ENCODE measurements around the gene BNC1. TPM values are rescaled to one million over a fixed set of nuclear protein-coding genes. Genes with fewer than 3 reads are reported as not detected.

Gene BNC1
- 11.7 and 22.3 TPM in 2 replicates for total RNA-seq

GRCh38 chr15:83284559-83285283 lies at the start of gene BNC1:
Gene BNC1 (minus strand): TSS chr15:83284664. CDS start chr15:83284628, 36 bp downstream.

GRCh38 chr15:83207660-83208366 lies 76.7 kb downstream of the BNC1 start, which contains the start of gene HDGFL3:
Gene HDGFL3 (minus strand): TSS chr15:83207823. CDS start chr15:83207414, 409 bp downstream.

Other genes with a start within 250 kb of the BNC1 start
- gene BTBD1, start 217.4 kb downstream of the BNC1 start, total RNA-seq: 107 and 110 TPM in 2 replicates
- 22.7 and 40.7 TPM in 2 replicates for gene TM6SF1, start 177.0 kb downstream of the BNC1 start, total RNA-seq
- 75.0 and 97.9 TPM in 2 replicates for gene HDGFL3, start 76.8 kb downstream of the BNC1 start, total RNA-seq
- not detected in 2 replicates for gene SH3GL3, start 162.7 kb upstream of the BNC1 start, total RNA-seq

Data from epithelial cell of umbilical artery (primary cell).